ENCODE data around the gene ARHGAP25. TPM values are rescaled to one million over a fixed set of nuclear protein-coding genes. Genes with fewer than 3 reads are reported as not detected.

ARHGAP25 gene
- total RNA-seq, 4 donors from 2014 or later = 3.7 to 9.3 (median 5.4) TPM

GRCh38 chr2:68749345-68749744, 14.7 kb downstream of the ARHGAP25 start:
- no peaks in the 10 kb centered on the region for H3K36me3 ChIP-seq
- H3K4me3 ChIP-seq = no peak overlapping the region
- WGBS = 92% methylated on average over 6 of the region's 6 CpGs
- TF ChIP-seq POLR2A (IDR thresholded peaks at IDR 0.05; ENCODE audit: low read depth) (no peak), EP300 (IDR thresholded peaks at IDR 0.05) (no peak), CTCF (IDR thresholded peaks at IDR 0.05) (no peak)
- no peaks in the 10 kb centered on the region for H3K9me3 ChIP-seq
- H3K27me3 ChIP-seq = no peaks in the 10 kb centered on the region
- DNase-seq (ENCODE audit: extremely low spot score) = peak; percentile 34
- no peak overlapping the region for H3K27ac ChIP-seq (replicated peaks in 1 of 4)
- H3K4me1 ChIP-seq = peaks cover 0 to 10% (median 7%) of the 10 kb centered on the region in 4 donors
- intact Hi-C loops (cut with DNase I) = no loop called here

- peak; percentile 21 for DNase-seq (ENCODE audit: extremely low spot score)
- Histone ChIP-seq H3K4me3 (no peak overlapping the region), H3K4me1 (peaks cover 0 to 10% (median 8%) of the 10 kb centered on the region in 4 donors), H3K36me3 (no peaks in the 10 kb centered on the region), H3K27me3 (no peaks in the 10 kb centered on the region), H3K27ac (replicated peaks in 1 of 4) (no peak overlapping the region), H3K9me3 (no peaks in the 10 kb centered on the region)
- WGBS = 95% methylated on average over 12 of the region's 12 CpGs
- no peak for TF ChIP-seq POLR2A (IDR thresholded peaks at IDR 0.05; ENCODE audit: low read depth)
- no peak for TF ChIP-seq EP300 (IDR thresholded peaks at IDR 0.05)
- no peak for TF ChIP-seq CTCF (IDR thresholded peaks at IDR 0.05)
- no peak for TF ChIP-seq POLR2AphosphoS5 (IDR thresholded peaks at IDR 0.05)
- intact Hi-C loops (cut with DNase I) = loop anchor here (1.0 to 2.0 kb wide), 2 partner anchors 86 to 160 kb away; no protein-coding TSS in a partner anchor
Measured at GRCh38 chr2:68750592-68751396, 16.2 kb downstream of the ARHGAP25 start.

GRCh38 chr2:68751397-68752339, 17.1 kb downstream of the ARHGAP25 start:
- TF ChIP-seq CTCF (IDR thresholded peaks at IDR 0.05) (peak; percentile 89 to 94 (median 93)), EP300 (IDR thresholded peaks at IDR 0.05) (no peak), POLR2AphosphoS5 (IDR thresholded peaks at IDR 0.05) (peak in 1 of 2 donors; percentile 74), POLR2A (IDR thresholded peaks at IDR 0.05; ENCODE audit: low read depth) (no peak)
- intact Hi-C loops (cut with DNase I) = loop anchor here (1.0 to 2.0 kb wide), 2 partner anchors 85 to 159 kb away; no protein-coding TSS in a partner anchor
- peak; percentile 95 for DNase-seq (ENCODE audit: extremely low spot score)
- Histone ChIP-seq H3K27me3 (no peaks in the 10 kb centered on the region), H3K36me3 (no peaks in the 10 kb centered on the region), H3K4me1 (peaks cover 0 to 10% (median 8%) of the 10 kb centered on the region in 4 donors), H3K9me3 (no peaks in the 10 kb centered on the region), H3K27ac (replicated peaks in 1 of 4) (no peak overlapping the region), H3K4me3 (peak overlapping the region in 2 of 4 donors; percentile 6 to 31)
- 22% methylated on average over 14 of the region's 15 CpGs for WGBS

- peak; percentile 39 for DNase-seq (ENCODE audit: extremely low spot score)
- Histone ChIP-seq H3K27ac (replicated peaks in 1 of 4) (no peak overlapping the region), H3K27me3 (no peaks in the 10 kb centered on the region), H3K4me3 (no peak overlapping the region), H3K9me3 (no peaks in the 10 kb centered on the region), H3K36me3 (no peaks in the 10 kb centered on the region), H3K4me1 (peaks cover 0 to 10% (median 8%) of the 10 kb centered on the region in 4 donors)
- intact Hi-C loops (cut with DNase I) = no loop called here
- WGBS = 71% methylated on average over 4 of the region's 4 CpGs
- TF ChIP-seq CTCF (IDR thresholded peaks at IDR 0.05) = no peak
- TF ChIP-seq POLR2AphosphoS5 (IDR thresholded peaks at IDR 0.05) = no peak
- no peak for TF ChIP-seq EP300 (IDR thresholded peaks at IDR 0.05)
- TF ChIP-seq POLR2A (IDR thresholded peaks at IDR 0.05; ENCODE audit: low read depth) = no peak
Measured at GRCh38 chr2:68753318-68753717, 18.7 kb downstream of the ARHGAP25 start.

All from esophagus muscularis mucosa (tissue), 4 donors.